ENCODE results near the gene ADAMTS14.

DNA sequence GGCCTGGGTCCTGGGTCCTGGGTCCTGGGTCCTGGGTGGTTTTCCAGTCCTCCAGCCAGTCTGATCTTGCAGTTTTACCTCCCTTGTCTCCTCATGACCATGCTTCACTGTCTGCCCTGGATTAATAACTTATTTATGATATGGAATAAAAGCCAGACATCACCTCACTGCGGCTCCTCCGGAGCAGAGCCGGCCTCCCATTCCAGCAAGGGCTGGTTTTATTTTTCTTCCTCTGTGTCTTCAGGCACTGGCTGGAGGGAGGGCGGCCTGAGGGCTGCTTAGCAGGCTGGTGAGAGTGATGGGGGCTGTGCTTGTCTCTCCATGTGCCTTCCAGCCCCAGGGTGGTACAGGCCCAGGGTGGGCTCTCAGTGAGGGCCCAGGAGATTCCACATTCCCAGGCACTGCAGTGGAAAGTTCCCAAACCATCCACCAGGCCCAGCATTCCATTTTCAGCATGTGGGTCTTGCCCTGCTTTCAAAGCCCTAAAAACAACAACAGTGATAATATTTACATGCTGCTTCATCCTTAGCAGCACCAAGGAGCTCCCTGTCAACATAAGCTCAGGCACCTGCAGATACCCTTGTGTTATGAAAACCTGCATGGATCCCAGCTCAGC, 12.6 kb downstream of the ADAMTS14 start:
- TF ChIP-seq EP300 (IDR thresholded peaks at IDR 0.05) (no peak), CTCF (IDR thresholded peaks at IDR 0.05) (no peak), POLR2AphosphoS5 (IDR thresholded peaks at IDR 0.05) (no peak)
